ENCODE data around the gene CD7. TPM values are rescaled to one million over a fixed set of nuclear protein-coding genes. Genes with fewer than 3 reads are reported as not detected.

CD7 gene
- total RNA-seq, 1 experiment from 2014 or later: 0.77 TPM

DNA sequence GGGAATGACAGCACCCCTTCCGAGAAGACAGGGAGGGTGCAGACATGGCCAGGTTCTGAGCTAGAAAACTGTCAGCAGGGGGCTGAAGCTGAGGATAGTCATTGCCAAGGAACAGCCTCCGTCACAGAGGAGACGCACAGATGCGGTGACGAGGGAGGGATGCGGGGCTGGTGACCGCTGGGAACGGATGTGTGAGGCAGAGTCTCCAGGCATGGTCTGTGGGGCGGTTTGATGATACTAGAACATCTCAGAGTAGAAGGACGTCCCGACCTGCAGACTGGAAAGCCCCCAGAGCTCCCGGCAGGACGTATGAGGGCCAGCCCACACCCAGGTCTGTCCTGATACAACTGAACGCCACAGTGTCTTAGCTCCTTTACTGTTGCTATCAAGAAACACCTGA, 42.1 kb downstream of the CD7 start:
- H3K9me3 ChIP-seq (ENCODE audit: control insufficient read depth, insufficient read depth, low read depth, low read length): no peaks in the 10 kb centered on the region
- intact Hi-C loops (cut with micrococcal nuclease; ENCODE audit: unreplicated experiment) (no loop called here), in situ Hi-C loops (cut with HindIII; ENCODE audit: low pct_unique_long_range_greater_than_20kb, low sequenced_read_pairs) (no loop called here)
- H3K4me3 ChIP-seq (ENCODE audit: low read depth in 2 of 2, low read length in 2 of 2): no peak overlapping the region
- no peaks in the 10 kb centered on the region for H3K27me3 ChIP-seq (ENCODE audit: control insufficient read depth, insufficient read depth, low read length)
- TF ChIP-seq, protein P1, sequence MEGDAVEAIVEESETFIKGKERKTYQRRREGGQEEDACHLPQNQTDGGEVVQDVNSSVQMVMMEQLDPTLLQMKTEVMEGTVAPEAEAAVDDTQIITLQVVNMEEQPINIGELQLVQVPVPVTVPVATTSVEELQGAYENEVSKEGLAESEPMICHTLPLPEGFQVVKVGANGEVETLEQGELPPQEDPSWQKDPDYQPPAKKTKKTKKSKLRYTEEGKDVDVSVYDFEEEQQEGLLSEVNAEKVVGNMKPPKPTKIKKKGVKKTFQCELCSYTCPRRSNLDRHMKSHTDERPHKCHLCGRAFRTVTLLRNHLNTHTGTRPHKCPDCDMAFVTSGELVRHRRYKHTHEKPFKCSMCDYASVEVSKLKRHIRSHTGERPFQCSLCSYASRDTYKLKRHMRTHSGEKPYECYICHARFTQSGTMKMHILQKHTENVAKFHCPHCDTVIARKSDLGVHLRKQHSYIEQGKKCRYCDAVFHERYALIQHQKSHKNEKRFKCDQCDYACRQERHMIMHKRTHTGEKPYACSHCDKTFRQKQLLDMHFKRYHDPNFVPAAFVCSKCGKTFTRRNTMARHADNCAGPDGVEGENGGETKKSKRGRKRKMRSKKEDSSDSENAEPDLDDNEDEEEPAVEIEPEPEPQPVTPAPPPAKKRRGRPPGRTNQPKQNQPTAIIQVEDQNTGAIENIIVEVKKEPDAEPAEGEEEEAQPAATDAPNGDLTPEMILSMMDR (IDR thresholded peaks at IDR 0.05): no peak
- TF ChIP-seq TCF7L2 (IDR thresholded peaks at IDR 0.05; ENCODE audit: low read depth, low read length) (no peak), REST (IDR thresholded peaks at IDR 0.05; ENCODE audit: insufficient read depth in 1 of 2, low read depth in 2 of 2, low read length in 1 of 2) (no peak), POLR2AphosphoS5 (IDR thresholded peaks at IDR 0.05; ENCODE audit: low read depth, low read length) (no peak), SIN3A (IDR thresholded peaks at IDR 0.05; ENCODE audit: borderline replicate concordance, insufficient read depth, low read depth, low read length) (no peak)
- H3K27ac ChIP-seq (ENCODE audit: low read length): no peak overlapping the region
- ATAC-seq (no peak), DNase-seq (ENCODE audit: low read depth, low spot score) (no peak)
- peaks cover 35% of the 10 kb centered on the region for H3K4me1 ChIP-seq (ENCODE audit: control insufficient read depth, insufficient read depth, low read length)
- ChIA-PET CTCF (interaction anchor here (0.5 kb wide), 1 partner anchor 241 kb away, joined by 11 read pairs; no protein-coding TSS in a partner anchor), POLR2A (no interaction called here)
- peaks cover 5% of the 10 kb centered on the region for H3K36me3 ChIP-seq (ENCODE audit: control insufficient read depth, insufficient read depth, low read length)
- TSS peak; percentile 86 for BruUV-seq (replicated peaks)

DNA sequence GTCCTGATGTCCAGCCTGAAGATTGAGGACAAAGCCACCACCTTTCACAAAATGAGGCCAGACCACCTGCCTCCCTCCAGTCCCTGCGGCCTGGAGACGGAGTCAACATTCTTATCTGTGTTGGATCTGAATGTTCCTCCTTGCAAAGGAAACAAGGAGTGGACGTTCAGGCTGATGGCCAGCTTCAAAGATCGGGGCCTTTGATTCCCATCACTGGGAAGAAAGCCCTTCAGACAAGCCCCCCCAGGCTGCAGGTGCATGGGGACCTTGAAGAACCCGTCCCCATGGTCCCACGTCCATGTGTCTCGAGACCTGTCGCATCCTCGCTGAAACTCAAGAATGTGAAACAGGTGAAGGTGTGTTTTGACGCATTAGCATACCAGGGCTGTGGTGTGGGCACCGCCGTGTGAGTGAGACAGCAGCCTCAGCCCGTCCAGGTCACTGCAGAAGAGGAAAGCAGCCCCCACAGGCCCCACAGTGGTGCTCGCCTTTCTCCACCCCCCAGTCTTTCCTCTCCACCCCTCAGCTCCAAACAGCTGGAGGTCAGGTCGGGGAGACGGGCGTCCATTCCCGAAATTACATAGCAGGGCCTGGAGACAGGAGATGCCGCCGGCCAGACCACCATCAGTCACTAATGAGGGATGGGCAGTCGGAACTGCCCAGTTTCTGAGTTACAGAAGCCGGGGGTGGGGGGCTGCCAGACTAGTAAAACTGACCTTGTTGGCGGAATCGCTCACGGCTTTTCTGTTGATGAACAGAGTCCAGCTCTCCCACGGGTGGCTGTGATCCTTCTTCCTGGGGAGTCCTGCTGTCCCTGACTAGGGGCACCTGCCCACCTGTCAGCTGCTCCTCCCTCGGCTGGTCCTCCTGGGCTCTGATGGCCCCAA, 43.0 kb downstream of the CD7 start:
- intact Hi-C loops (cut with micrococcal nuclease; ENCODE audit: unreplicated experiment) (no loop called here), in situ Hi-C loops (cut with HindIII; ENCODE audit: low pct_unique_long_range_greater_than_20kb, low sequenced_read_pairs) (no loop called here)
- Histone ChIP-seq H3K4me3 (ENCODE audit: low read depth in 2 of 2, low read length in 2 of 2) (peak overlapping the region; percentile 66 to 80), H3K27me3 (ENCODE audit: control insufficient read depth, insufficient read depth, low read length) (no peaks in the 10 kb centered on the region), H3K36me3 (ENCODE audit: control insufficient read depth, insufficient read depth, low read length) (peaks cover 5% of the 10 kb centered on the region), H3K27ac (ENCODE audit: low read length) (peak overlapping the region; percentile 82), H3K4me1 (ENCODE audit: control insufficient read depth, insufficient read depth, low read length) (peaks cover 44% of the 10 kb centered on the region), H3K9me3 (ENCODE audit: control insufficient read depth, insufficient read depth, low read depth, low read length) (no peaks in the 10 kb centered on the region)
- ChIA-PET CTCF (no interaction called here), POLR2A (no interaction called here)
- ATAC-seq (no peak), DNase-seq (ENCODE audit: low read depth, low spot score) (no peak)
- BruUV-seq (replicated peaks): no TSS peak
- no peak for TF ChIP-seq POLR2AphosphoS5 (IDR thresholded peaks at IDR 0.05; ENCODE audit: low read depth, low read length)
- TF ChIP-seq TCF7L2 (IDR thresholded peaks at IDR 0.05; ENCODE audit: low read depth, low read length): no peak
- TF ChIP-seq, protein P1 (IDR thresholded peaks at IDR 0.05): no peak
- no peak for TF ChIP-seq REST (IDR thresholded peaks at IDR 0.05; ENCODE audit: insufficient read depth in 1 of 2, low read depth in 2 of 2, low read length in 1 of 2)
- TF ChIP-seq SIN3A (IDR thresholded peaks at IDR 0.05; ENCODE audit: borderline replicate concordance, insufficient read depth, low read depth, low read length): no peak

Measured in Panc1 (cell line).